H1 (cell line): Measurements from ENCODE around the gene NELL2.

Experiments
- CEBPB ChIP-seq: IDR thresholded peaks from 2 replicates; pipeline ENCODE4 v1.6.1; 2012; ENCODE audit warnings: low read depth, low read length
- EP300 ChIP-seq, 2 experiments: IDR thresholded peaks; 1 replicate in 1 of 2; 2 replicates in 1 of 2; pipeline ENCODE4 v1.6.1; 2011 to 2012; ENCODE audit warnings: low read depth in 2 of 2, low read length in 2 of 2, mild to moderate bottlenecking in 2 of 2, borderline replicate concordance in 1 of 2, inconsistent platforms in 1 of 2, moderate library complexity in 1 of 2
- GTF2F1 ChIP-seq: IDR thresholded peaks from 2 replicates; pipeline ENCODE4 v1.6.1; 2012; ENCODE audit warnings: low read depth, low read length, improper control_type of control experiment, borderline replicate concordance
- POLR2A ChIP-seq, 2 experiments: IDR thresholded peaks; 1 replicate in 1 of 2; 2 replicates in 1 of 2; pipeline ENCODE4 v1.6.1; 2011; ENCODE audit warnings: low read depth in 2 of 2, low read length in 2 of 2, mild to moderate bottlenecking in 2 of 2; ENCODE audit errors: control extremely low read depth in 1 of 2
- RAD21 ChIP-seq, 2 experiments: IDR thresholded peaks in 1 of 2; conservative IDR thresholded peaks in 1 of 2; 2 replicates each; pipeline ENCODE4 v1.6.1; 2011; ENCODE audit warnings: low read depth in 2 of 2, low read length in 2 of 2, improper control_type of control experiment in 1 of 2, inconsistent platforms in 1 of 2, mild to moderate bottlenecking in 1 of 2, moderate library complexity in 1 of 2
- RBBP5 ChIP-seq: IDR thresholded peaks from 2 replicates; pipeline ENCODE4 v1.7.1; 2012; ENCODE audit warnings: low read depth, mild to moderate bottlenecking, inconsistent platforms, low read length, moderate library complexity, borderline replicate concordance
- SIN3A ChIP-seq, 2 experiments: IDR thresholded peaks in 1 of 2; conservative IDR thresholded peaks in 1 of 2; 2 replicates each; pipeline ENCODE4 v1.6.1; 2011 to 2012; ENCODE audit warnings: low read length in 2 of 2, improper control_type of control experiment in 1 of 2, low read depth in 1 of 2, mild to moderate bottlenecking in 1 of 2
- SIRT6 ChIP-seq: IDR thresholded peaks from one replicate; pipeline ENCODE4 v1.7.1; 2012; ENCODE audit warnings: low read length, inconsistent platforms
- SP4 ChIP-seq: IDR thresholded peaks from 2 replicates; pipeline ENCODE4 v1.6.1; 2012; ENCODE audit warnings: low read length, inconsistent platforms
- SRF ChIP-seq: IDR thresholded peaks from 2 replicates; pipeline ENCODE4 v1.6.1; 2011; ENCODE audit warnings: mild to moderate bottlenecking, low read depth, low read length, moderate library complexity
- TF ChIP-seq, protein P1 (sequence below): IDR thresholded peaks from 2 replicates; pipeline ENCODE4 v1.6.1; 2012; ENCODE audit warnings: inconsistent platforms
- TF ChIP-seq, protein P2 (sequence below), 3 experiments: IDR thresholded peaks; 1 replicate in 2 of 3; 2 replicates in 1 of 3; pipeline versions ENCODE4 v1.5.1 to v1.6.1; 2011; ENCODE audit warnings: low read length in 3 of 3, mild to moderate bottlenecking in 3 of 3, inconsistent platforms in 2 of 3, low read depth in 1 of 3, moderate library complexity in 1 of 3; ENCODE audit not compliant: insufficient read depth in 1 of 3; ENCODE audit errors: control extremely low read depth in 1 of 3
- TF ChIP-seq, protein P3 (sequence below): IDR thresholded peaks from 2 replicates; pipeline ENCODE4 v1.6.1; 2011; ENCODE audit warnings: low read depth, mild to moderate bottlenecking, low read length; ENCODE audit not compliant: insufficient read depth

DNA sequence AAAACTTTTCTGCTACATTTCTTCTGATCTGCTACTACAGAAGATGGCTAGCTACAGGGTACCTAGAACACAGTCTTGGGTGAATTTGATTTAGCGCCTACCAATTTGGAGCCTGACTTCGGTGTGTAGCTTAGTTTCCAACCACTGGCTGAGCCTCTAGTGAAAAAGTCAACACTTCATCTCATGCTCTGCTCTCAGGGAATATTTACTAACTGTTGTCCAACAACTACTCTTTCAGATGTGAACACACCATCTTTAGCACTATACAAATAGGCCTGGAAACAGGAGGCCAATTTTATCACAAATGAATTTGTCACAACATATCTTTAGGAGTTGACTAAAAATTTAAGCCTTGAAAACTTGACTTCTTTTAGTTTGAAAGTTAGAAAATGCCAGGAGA is 167.9 kb downstream of the NELL2 start:
- TF ChIP-seq POLR2A (IDR thresholded peaks at IDR 0.05; ENCODE audit: control extremely low read depth in 1 of 2, low read depth in 2 of 2, low read length in 2 of 2): no peak
- TF ChIP-seq SRF: no peak
- TF ChIP-seq, protein P1, sequence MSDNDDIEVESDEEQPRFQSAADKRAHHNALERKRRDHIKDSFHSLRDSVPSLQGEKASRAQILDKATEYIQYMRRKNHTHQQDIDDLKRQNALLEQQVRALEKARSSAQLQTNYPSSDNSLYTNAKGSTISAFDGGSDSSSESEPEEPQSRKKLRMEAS: no peak
- no peak for TF ChIP-seq EP300 (IDR thresholded peaks at IDR 0.05; ENCODE audit: borderline replicate concordance in 1 of 2, low read depth in 2 of 2, low read length in 2 of 2)
- TF ChIP-seq, protein P2, sequence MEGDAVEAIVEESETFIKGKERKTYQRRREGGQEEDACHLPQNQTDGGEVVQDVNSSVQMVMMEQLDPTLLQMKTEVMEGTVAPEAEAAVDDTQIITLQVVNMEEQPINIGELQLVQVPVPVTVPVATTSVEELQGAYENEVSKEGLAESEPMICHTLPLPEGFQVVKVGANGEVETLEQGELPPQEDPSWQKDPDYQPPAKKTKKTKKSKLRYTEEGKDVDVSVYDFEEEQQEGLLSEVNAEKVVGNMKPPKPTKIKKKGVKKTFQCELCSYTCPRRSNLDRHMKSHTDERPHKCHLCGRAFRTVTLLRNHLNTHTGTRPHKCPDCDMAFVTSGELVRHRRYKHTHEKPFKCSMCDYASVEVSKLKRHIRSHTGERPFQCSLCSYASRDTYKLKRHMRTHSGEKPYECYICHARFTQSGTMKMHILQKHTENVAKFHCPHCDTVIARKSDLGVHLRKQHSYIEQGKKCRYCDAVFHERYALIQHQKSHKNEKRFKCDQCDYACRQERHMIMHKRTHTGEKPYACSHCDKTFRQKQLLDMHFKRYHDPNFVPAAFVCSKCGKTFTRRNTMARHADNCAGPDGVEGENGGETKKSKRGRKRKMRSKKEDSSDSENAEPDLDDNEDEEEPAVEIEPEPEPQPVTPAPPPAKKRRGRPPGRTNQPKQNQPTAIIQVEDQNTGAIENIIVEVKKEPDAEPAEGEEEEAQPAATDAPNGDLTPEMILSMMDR (IDR thresholded peaks at IDR 0.05; ENCODE audit: control extremely low read depth in 1 of 3, insufficient read depth in 1 of 3, low read depth in 1 of 3, low read length in 3 of 3): no peak
- TF ChIP-seq SIRT6: no peak
- TF ChIP-seq RAD21 (IDR thresholded peaks at IDR 0.05 in 1 of 2, conservative IDR thresholded peaks at IDR 0.05 in 1 of 2; ENCODE audit: low read depth in 2 of 2, low read length in 2 of 2): no peak
- TF ChIP-seq SP4: no peak
- TF ChIP-seq RBBP5: no peak
- TF ChIP-seq GTF2F1: no peak
- no peak for TF ChIP-seq SIN3A (conservative IDR thresholded peaks at IDR 0.05 in 1 of 2, IDR thresholded peaks at IDR 0.05 in 1 of 2; ENCODE audit: low read depth in 1 of 2, low read length in 2 of 2)
- TF ChIP-seq, protein P3, sequence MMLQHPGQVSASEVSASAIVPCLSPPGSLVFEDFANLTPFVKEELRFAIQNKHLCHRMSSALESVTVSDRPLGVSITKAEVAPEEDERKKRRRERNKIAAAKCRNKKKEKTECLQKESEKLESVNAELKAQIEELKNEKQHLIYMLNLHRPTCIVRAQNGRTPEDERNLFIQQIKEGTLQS: no peak
- TF ChIP-seq CEBPB: no peak
